ENCODE measurements around the gene VPS4B.

Gene VPS4B

GRCh38 chr18:63430526-63430925 is 8.2 kb upstream of the VPS4B start:
- Histone ChIP-seq H3K9me3 (ENCODE audit: control insufficient read depth, insufficient read depth, low read depth, low read length) (no peaks in the 10 kb centered on the region), H3K4me1 (ENCODE audit: control insufficient read depth, insufficient read depth, low read length) (peaks cover 6% of the 10 kb centered on the region), H3K9ac (ENCODE audit: low read length) (no peak overlapping the region), H3K27me3 (ENCODE audit: control insufficient read depth, insufficient read depth, low read length) (no peaks in the 10 kb centered on the region), H3K4me3 (ENCODE audit: low read depth, low read length) (no peak overlapping the region), H3K27ac (ENCODE audit: low read depth, low read length) (no peak overlapping the region), H3K36me3 (ENCODE audit: control insufficient read depth, insufficient read depth, low read length) (no peaks in the 10 kb centered on the region)

DNA sequence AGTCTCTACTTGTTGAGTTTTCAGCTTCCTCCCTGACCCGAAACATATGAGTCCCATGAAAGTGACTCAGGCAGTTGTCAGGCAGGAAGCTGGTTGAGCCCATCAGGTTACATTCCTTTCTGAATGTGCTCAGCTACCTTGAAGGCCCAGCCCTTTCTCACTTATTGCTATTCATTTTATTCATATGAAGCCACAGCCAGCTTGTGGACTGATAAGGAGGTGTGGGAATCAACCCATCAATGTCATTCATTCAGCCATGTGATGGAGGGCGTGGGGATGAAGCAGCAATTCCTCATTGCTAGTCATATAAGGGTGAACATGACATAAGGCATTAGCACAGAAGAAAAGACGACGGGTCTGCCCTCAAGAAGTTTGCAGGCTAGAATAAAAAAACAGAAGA is 5.3 kb upstream of the VPS4B start:
- H3K4me3 ChIP-seq (ENCODE audit: low read depth, low read length) = no peak overlapping the region
- no peaks in the 10 kb centered on the region for H3K27me3 ChIP-seq (ENCODE audit: control insufficient read depth, insufficient read depth, low read length)
- no peak overlapping the region for H3K9ac ChIP-seq (ENCODE audit: low read length)
- peaks cover 12% of the 10 kb centered on the region for H3K4me1 ChIP-seq (ENCODE audit: control insufficient read depth, insufficient read depth, low read length)
- no peak overlapping the region for H3K27ac ChIP-seq (ENCODE audit: low read depth, low read length)
- H3K36me3 ChIP-seq (ENCODE audit: control insufficient read depth, insufficient read depth, low read length) = no peaks in the 10 kb centered on the region
- H3K9me3 ChIP-seq (ENCODE audit: control insufficient read depth, insufficient read depth, low read depth, low read length) = no peaks in the 10 kb centered on the region

DNA sequence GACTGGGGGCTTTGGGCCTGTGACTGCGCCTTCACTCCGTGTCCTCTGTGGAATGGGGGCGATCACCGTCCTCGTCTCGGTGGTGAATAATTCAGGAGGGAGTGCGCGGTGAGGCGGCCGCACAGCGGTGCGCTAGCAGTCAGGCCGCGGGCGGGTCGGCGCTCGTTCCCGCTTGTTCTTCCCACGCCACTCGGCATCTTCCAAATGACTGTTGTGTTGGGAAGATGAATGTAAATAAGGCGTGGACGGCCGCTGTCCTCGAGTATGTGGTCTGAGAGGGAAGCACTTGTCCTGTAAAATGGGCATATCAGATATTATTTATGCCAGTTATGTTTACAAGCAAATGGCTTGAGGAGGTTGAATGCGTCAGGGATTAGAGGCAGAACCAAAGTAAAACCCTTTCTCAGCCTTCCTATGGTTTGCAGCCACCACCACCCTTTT is 608 bp upstream of the VPS4B start:
- Histone ChIP-seq H3K27me3 (ENCODE audit: control insufficient read depth, insufficient read depth, low read length) (no peaks in the 10 kb centered on the region), H3K27ac (ENCODE audit: low read depth, low read length) (peak overlapping the region; percentile 52), H3K36me3 (ENCODE audit: control insufficient read depth, insufficient read depth, low read length) (peaks cover 7% of the 10 kb centered on the region), H3K4me1 (ENCODE audit: control insufficient read depth, insufficient read depth, low read length) (peaks cover 17% of the 10 kb centered on the region), H3K4me3 (ENCODE audit: low read depth, low read length) (peak overlapping the region; percentile 97), H3K9me3 (ENCODE audit: control insufficient read depth, insufficient read depth, low read depth, low read length) (no peaks in the 10 kb centered on the region), H3K9ac (ENCODE audit: low read length) (peak overlapping the region; percentile 90)

DNA sequence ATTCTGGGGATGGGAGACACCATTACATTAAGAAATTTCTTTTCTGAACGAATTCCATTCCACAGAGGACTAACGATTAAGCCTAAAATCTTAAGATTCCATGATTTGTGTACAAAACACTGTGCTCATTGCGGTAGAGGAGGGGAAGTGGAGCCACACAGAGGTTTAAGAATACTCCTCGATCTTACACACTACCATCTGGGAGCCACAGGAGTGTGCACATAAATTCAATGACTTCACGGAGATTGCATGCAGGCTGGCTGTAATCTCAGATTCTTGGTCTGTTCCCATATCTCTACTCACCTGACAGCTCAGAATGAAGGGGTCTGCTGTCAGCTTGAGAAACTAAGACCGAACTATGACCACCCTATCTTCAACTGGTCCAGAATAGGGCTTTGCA is 762 bp downstream of the VPS4B start:
- Histone ChIP-seq H3K27ac (ENCODE audit: low read depth, low read length) (no peak overlapping the region), H3K9ac (ENCODE audit: low read length) (peak overlapping the region; percentile 91), H3K9me3 (ENCODE audit: control insufficient read depth, insufficient read depth, low read depth, low read length) (no peaks in the 10 kb centered on the region), H3K36me3 (ENCODE audit: control insufficient read depth, insufficient read depth, low read length) (peaks cover 19% of the 10 kb centered on the region), H3K4me3 (ENCODE audit: low read depth, low read length) (peak overlapping the region; percentile 97), H3K4me1 (ENCODE audit: control insufficient read depth, insufficient read depth, low read length) (0 out of 2 replicates have a peak, but pooled peaks cover 11% of the 10 kb centered on the region), H3K27me3 (ENCODE audit: control insufficient read depth, insufficient read depth, low read length) (no peaks in the 10 kb centered on the region)

DNA sequence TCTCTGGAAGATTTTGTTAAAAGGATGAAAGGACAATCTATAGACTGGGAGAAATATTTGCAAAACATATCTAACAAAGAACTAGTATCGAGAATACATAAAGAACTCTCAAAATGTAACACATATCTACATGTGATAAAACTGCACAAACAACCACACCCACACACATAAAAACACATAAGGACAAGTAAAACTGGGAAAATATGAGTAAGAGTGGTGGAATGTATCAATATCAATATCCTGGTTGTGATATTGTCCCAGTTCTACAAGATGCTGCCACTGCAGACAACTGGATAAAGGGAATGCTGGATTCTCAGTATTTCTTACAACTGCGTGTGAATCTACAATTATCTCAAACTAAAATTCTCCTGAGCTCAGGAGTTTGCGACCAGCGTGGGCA is 9.3 kb downstream of the VPS4B start:
- peaks cover 67% of the 10 kb centered on the region for H3K36me3 ChIP-seq (ENCODE audit: control insufficient read depth, insufficient read depth, low read length)
- no peak overlapping the region for H3K27ac ChIP-seq (ENCODE audit: low read depth, low read length)
- H3K4me3 ChIP-seq (ENCODE audit: low read depth, low read length) = no peak overlapping the region

GRCh38 chr18:63410792-63411191 is 11.5 kb downstream of the VPS4B start:
- Histone ChIP-seq H3K9ac (ENCODE audit: low read length) (no peak overlapping the region), H3K36me3 (ENCODE audit: control insufficient read depth, insufficient read depth, low read length) (peaks cover 61% of the 10 kb centered on the region), H3K4me1 (ENCODE audit: control insufficient read depth, insufficient read depth, low read length) (peaks cover 8% of the 10 kb centered on the region; the same call in 1 of the 2 replicates), H3K4me3 (ENCODE audit: low read depth, low read length) (no peak overlapping the region), H3K27ac (ENCODE audit: low read depth, low read length) (no peak overlapping the region), H3K9me3 (ENCODE audit: control insufficient read depth, insufficient read depth, low read depth, low read length) (no peaks in the 10 kb centered on the region), H3K27me3 (ENCODE audit: control insufficient read depth, insufficient read depth, low read length) (no peaks in the 10 kb centered on the region)

More for the DNA sequence above, 9.3 kb downstream of the VPS4B start:
- Histone ChIP-seq H3K27me3 (ENCODE audit: control insufficient read depth, insufficient read depth, low read length) (no peaks in the 10 kb centered on the region), H3K9ac (ENCODE audit: low read length) (no peak overlapping the region), H3K4me1 (ENCODE audit: control insufficient read depth, insufficient read depth, low read length) (no peaks in the 10 kb centered on the region; the same call in 1 of the 2 replicates), H3K9me3 (ENCODE audit: control insufficient read depth, insufficient read depth, low read depth, low read length) (no peaks in the 10 kb centered on the region)

DNA sequence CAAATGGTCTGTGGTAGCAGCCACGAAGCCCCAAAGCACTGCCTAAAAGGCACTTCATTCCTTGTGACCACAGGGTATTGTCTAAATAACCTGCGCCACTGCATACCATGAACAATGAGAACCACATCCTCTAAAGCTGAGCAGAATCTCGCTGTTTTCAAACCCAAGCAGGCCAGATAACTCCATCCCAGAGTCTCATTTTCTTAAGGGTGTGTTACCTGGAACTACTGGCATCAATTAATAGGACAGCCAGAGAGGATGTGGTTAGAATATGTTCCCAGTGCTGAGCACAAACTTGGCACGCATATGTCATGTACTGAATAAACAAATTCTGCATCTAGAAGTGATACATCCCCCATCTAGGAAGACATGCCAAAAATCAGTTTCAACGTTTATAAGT is 13.0 kb downstream of the VPS4B start:
- H3K9me3 ChIP-seq (ENCODE audit: control insufficient read depth, insufficient read depth, low read depth, low read length) = no peaks in the 10 kb centered on the region
- H3K27me3 ChIP-seq (ENCODE audit: control insufficient read depth, insufficient read depth, low read length) = no peaks in the 10 kb centered on the region
- H3K9ac ChIP-seq (ENCODE audit: low read length) = no peak overlapping the region
- H3K4me3 ChIP-seq (ENCODE audit: low read depth, low read length) = no peak overlapping the region
- peaks cover 8% of the 10 kb centered on the region; the same call in 1 of the 2 replicates for H3K4me1 ChIP-seq (ENCODE audit: control insufficient read depth, insufficient read depth, low read length)
- H3K27ac ChIP-seq (ENCODE audit: low read depth, low read length) = no peak overlapping the region
- H3K36me3 ChIP-seq (ENCODE audit: control insufficient read depth, insufficient read depth, low read length) = peaks cover 51% of the 10 kb centered on the region

- Histone ChIP-seq H3K27me3 (ENCODE audit: control insufficient read depth, insufficient read depth, low read length) (no peaks in the 10 kb centered on the region), H3K9me3 (ENCODE audit: control insufficient read depth, insufficient read depth, low read depth, low read length) (no peaks in the 10 kb centered on the region), H3K36me3 (ENCODE audit: control insufficient read depth, insufficient read depth, low read length) (peaks cover 64% of the 10 kb centered on the region), H3K4me1 (ENCODE audit: control insufficient read depth, insufficient read depth, low read length) (peaks cover 8% of the 10 kb centered on the region; the same call in 1 of the 2 replicates), H3K4me3 (ENCODE audit: low read depth, low read length) (no peak overlapping the region), H3K27ac (ENCODE audit: low read depth, low read length) (no peak overlapping the region), H3K9ac (ENCODE audit: low read length) (no peak overlapping the region)
Observed at GRCh38 chr18:63407734-63408133, 14.5 kb downstream of the VPS4B start.

GRCh38 chr18:63405986-63406385 is 16.3 kb downstream of the VPS4B start:
- Histone ChIP-seq H3K27ac (ENCODE audit: low read depth, low read length) (no peak overlapping the region), H3K4me1 (ENCODE audit: control insufficient read depth, insufficient read depth, low read length) (peaks cover 8% of the 10 kb centered on the region; the same call in 1 of the 2 replicates), H3K9me3 (ENCODE audit: control insufficient read depth, insufficient read depth, low read depth, low read length) (no peaks in the 10 kb centered on the region), H3K36me3 (ENCODE audit: control insufficient read depth, insufficient read depth, low read length) (peaks cover 74% of the 10 kb centered on the region), H3K4me3 (ENCODE audit: low read depth, low read length) (no peak overlapping the region), H3K27me3 (ENCODE audit: control insufficient read depth, insufficient read depth, low read length) (no peaks in the 10 kb centered on the region), H3K9ac (ENCODE audit: low read length) (no peak overlapping the region)

DNA sequence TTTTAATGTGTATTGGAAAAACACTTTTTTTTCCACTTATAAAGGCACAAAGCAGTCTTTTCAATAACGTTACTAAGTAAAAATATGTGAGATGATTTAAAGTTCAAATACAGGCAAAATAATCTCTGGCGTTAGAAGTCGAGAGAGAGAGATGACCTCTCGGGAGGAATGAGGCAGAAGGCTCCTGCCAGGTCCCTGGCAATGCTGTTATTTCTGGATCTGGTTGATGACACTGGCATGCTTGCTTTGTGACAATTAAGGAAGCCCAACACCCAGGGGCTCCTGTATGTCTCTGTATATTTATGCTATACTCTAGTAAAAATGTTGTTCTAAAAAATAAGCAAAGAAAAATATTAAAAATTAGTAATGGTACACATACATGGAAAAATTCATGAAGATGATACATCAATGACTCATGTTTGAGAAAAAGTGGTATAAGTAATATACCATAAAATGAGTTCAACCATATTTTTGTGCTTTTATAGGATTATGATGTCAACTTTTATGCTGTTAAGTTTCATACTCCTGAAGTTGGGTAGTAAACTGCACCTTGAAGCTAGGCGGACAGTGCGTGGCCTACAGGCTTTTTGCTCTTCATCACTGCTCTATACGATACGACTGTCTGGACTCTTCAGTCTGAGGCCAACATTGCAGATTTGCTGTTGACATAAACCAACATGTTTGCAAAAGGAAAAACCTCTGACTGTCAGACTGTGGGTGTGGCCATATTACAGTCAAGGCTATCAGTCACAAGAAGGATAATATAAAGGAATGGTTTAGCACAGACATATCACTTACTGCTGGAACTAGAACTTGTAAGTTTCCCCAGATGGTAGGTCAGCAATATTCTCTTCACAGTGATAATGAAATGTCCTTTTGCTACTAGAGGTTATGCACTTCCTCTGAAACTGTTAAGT is 19.8 kb downstream of the VPS4B start:
- no peak overlapping the region for H3K4me3 ChIP-seq (ENCODE audit: low read depth, low read length)
- H3K27me3 ChIP-seq (ENCODE audit: control insufficient read depth, insufficient read depth, low read length) = no peaks in the 10 kb centered on the region
- peaks cover 7% of the 10 kb centered on the region; the same call in 1 of the 2 replicates for H3K4me1 ChIP-seq (ENCODE audit: control insufficient read depth, insufficient read depth, low read length)
- H3K27ac ChIP-seq (ENCODE audit: low read depth, low read length) = no peak overlapping the region
- no peaks in the 10 kb centered on the region for H3K9me3 ChIP-seq (ENCODE audit: control insufficient read depth, insufficient read depth, low read depth, low read length)
- no peak overlapping the region for H3K9ac ChIP-seq (ENCODE audit: low read length)
- peaks cover 72% of the 10 kb centered on the region for H3K36me3 ChIP-seq (ENCODE audit: control insufficient read depth, insufficient read depth, low read length)

DNA sequence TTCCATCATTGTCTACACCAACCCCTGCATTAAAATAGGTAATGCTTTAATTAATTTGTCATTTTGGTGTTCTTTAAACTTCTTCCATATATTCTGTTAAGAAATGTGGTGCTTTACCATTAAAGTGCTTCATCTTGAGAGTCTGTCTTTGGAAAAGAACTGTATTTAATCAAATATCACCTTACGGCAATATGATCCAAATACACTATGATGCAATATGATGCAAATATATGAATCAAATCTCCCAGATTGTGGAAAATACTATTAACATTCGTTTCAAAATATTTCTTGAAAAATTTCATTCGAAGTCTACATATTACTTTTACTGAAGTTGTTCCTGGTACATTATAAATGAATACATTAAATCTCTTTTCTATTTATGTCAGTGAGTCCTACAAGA is 23.0 kb downstream of the VPS4B start:
- Histone ChIP-seq H3K36me3 (ENCODE audit: control insufficient read depth, insufficient read depth, low read length) (peaks cover 93% of the 10 kb centered on the region), H3K9me3 (ENCODE audit: control insufficient read depth, insufficient read depth, low read depth, low read length) (no peaks in the 10 kb centered on the region), H3K4me1 (ENCODE audit: control insufficient read depth, insufficient read depth, low read length) (no peaks in the 10 kb centered on the region), H3K27me3 (ENCODE audit: control insufficient read depth, insufficient read depth, low read length) (no peaks in the 10 kb centered on the region), H3K4me3 (ENCODE audit: low read depth, low read length) (no peak overlapping the region), H3K27ac (ENCODE audit: low read depth, low read length) (no peak overlapping the region), H3K9ac (ENCODE audit: low read length) (no peak overlapping the region)

All from HUES6 (cell line).